ENCODE data around the gene CBARP.
"Not testable (repeated sequence)": the region's sequence is repeated elsewhere in the genome, so short reads cannot be mapped to it uniquely, and the experiment has no call there.

CBARP gene

DNA sequence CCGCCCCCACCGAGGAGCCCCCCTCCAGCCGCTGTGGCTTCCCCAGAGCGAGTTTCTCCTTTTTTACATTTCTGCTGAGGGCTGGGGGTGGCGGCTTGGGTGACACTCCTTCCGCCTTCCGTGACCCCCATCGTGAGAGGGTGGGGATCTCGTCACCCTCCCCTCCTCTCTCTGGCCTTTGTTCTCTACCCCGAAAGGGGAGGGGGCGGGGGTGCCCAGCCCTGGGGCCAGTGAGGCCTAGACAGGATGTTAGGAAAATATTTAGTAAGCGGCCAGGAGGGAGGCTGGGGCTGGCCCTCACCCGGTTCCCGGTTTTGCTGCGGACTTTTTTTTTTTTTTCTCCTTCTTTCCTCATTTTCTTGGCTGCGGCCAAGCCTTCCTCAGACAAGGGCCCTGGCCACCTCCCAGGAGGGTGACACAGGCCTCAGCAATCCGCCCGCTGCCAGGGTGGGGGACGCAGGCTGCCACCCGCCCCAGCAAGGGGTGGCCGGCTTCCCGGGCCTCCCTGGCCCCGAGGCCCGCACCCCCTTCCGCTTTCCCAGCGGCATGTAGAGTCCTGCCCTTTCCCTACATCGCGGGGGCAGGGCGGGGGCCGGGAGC lies 14.5 kb upstream of the CBARP start:
- no peak for FAIRE-seq

- FAIRE-seq: no peak
Measured at GRCh38 chr19:1251330-1252220, 13.8 kb upstream of the CBARP start.

- FAIRE-seq: no peak
Measured at GRCh38 chr19:1250437-1251260, 12.8 kb upstream of the CBARP start.

- no peak for FAIRE-seq
Measured at GRCh38 chr19:1249990-1250436, 12.2 kb upstream of the CBARP start.

DNA sequence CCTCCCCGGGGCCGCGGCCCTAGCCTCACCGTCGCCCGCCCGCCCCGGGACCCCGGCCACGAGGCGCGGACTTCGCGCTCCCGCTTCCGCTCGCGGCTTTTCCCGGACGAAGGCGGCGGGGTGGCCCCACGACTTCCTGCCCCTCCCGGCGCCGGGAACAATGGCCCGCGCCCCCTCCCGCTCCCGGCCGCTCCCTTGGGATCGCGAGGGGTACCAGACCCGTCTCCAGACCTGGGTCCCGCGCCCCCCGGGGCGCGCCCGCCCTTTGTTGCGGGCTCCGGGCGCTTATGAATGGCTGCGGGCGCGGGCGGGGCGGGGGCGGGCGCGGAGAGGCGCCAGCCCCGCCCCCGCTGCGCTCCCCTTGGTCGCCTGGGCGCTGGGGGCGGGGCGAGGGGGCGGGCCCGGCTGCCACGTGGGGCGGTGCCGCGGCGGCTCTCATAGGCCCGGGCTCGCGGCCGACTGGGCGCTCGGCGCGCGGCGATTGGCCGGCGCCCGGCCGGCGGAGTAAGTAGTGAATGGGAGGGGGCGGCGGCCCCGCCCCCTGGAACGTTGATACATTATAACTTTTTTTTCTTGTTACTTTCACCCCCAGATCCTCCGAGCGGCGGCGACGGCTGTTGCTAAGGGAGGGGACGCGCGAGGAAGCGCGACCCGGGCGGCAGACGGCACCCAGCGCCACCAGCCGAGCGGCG lies 11.6 kb upstream of the CBARP start:
- FAIRE-seq: no peak

DNA sequence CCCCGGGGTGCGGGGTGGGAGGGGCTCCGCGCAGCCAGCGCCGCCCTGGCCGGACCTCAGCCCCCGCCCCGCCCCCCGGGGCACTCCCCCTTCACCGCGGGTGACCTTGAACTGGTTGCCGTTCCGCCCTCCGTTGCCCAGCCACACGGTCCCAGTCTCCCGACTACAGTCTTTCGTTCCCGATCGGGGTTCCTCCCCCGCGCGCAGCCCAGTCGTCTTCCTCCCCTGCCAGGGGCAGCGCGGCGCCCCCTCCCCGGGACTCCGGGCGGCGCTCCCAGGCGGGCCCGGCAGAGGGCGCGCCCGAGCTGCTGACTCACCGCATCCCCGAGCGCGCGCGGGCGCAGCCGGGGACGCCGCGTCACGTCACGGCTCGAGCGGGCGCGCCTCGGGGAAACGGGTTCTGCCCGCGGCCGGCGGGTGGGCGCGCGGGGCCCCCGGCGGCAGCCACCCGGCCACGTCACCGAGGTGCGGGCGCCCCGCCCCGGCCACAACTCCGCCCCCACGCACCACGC lies 11.0 kb upstream of the CBARP start:
- no peak for FAIRE-seq

GRCh38 chr19:1248139-1248785 lies 10.5 kb upstream of the CBARP start, which contains the start of gene MIDN:
Gene MIDN (plus strand): TSS chr19:1248583. CDS start chr19:1250297, 1,714 bp downstream.
- FAIRE-seq: no peak

- no peak for FAIRE-seq
Measured at GRCh38 chr19:1247748-1248138, 9.9 kb upstream of the CBARP start.

GRCh38 chr19:1246265-1247087 lies 8.7 kb upstream of the CBARP start:
- not testable (repeated sequence) for FAIRE-seq

- no peak for FAIRE-seq
Measured at GRCh38 chr19:1245494-1246264, 7.9 kb upstream of the CBARP start.

- FAIRE-seq: no peak
Measured at GRCh38 chr19:1244693-1245451, 7.1 kb upstream of the CBARP start.

- no peak for FAIRE-seq
Measured at GRCh38 chr19:1243768-1244692, 6.2 kb upstream of the CBARP start.

DNA sequence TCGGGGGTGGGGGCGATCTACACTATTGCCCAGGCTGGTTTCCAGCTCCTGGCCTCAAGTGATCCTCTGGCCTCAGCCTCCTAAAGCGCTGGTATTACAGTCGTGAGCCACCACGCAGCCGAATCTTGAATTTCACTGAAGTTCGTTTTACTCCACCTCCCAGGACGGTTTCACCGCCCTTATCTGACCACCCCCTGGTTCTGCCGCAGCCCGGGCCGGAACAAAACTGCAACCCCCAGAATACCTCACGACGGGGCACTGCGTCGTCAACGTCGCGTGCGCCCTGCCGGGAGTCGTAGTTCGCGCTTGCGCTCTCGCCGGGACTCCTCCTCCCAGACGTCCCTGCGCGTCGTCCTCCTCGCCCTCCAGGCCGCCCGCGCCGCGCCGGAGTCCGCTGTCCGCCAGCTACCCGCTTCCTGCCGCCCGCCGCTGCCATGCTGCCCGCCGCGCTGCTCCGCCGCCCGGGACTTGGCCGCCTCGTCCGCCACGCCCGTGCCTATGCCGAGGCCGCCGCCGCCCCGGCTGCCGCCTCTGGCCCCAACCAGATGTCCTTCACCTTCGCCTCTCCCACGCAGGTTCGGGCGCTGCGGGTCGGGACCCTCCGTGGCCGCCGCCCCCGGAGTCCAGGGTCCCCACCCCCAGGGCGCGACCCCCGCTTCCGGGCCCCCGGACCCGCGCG lies 3.8 kb upstream of the CBARP start, which contains the start of gene ATP5F1D:
TSS of gene ATP5F1D (plus strand) at position 335 of the 679 bp plus-strand sequence. CDS start at position 435, 100 bp downstream.
- FAIRE-seq: peak; percentile 86

GRCh38 chr19:1240925-1241324 lies 3.1 kb upstream of the CBARP start:
- no peak for FAIRE-seq

GRCh38 chr19:1239796-1240737 lies 2.3 kb upstream of the CBARP start:
- no peak for FAIRE-seq

DNA sequence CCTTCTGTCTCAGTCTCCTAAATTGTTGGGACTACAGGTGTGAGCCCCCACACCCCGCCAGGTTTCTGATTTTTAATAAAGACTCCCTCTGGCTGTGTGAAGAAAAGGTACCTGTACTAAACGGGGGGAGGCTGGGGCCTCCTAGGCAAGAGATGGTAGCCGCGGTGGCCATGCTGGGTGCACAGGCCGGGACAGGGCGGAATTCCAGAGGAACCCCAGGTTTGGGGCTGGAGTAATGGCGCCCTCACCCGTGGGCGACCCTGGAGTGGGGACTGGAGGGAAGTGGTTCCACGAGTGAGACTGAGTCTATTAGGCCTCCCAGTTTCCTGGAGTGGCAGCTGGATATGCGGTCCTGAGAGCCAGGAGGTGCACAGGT lies 1.6 kb upstream of the CBARP start:
- no peak for FAIRE-seq
